ENCODE measurements around the gene FXR2. TPM values are rescaled to one million over a fixed set of nuclear protein-coding genes. Genes with fewer than 3 reads are reported as not detected.

Gene FXR2
- total RNA-seq, 4 donors from 2014 or later, result 34.7 to 39.4 (median 36.7) TPM

DNA sequence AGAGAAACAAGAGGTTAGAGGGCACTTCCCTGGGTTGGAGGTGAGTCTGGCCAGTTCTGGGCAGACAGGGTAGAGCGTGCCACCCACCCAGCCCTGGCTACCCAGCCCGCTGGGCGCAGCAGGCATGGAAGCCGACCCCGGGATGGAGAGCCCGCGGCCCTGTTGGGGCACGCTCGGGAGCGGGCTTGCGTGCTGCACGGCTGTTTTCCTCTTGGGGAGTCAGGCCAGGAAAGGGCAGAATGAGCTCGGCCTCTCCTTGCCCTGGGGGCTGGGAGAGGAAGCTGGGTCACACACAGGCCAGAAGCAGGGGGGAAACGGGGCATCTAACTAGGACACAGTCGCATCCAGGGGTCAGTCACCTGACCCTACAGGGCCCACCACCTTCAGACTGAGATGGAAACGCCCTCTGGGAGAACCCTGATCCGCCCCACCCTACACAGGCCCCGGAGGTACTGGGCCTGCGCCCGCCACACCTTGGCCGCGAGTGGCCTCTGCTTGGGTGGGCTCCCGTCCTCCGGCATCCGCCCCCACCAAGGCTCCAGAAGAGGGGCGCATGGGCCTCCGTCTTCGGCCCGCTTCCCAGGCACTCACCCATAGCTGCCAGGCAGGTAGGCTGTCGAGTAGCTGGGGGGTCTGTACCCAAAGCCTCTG, 26.0 kb downstream of the FXR2 start:
- Histone ChIP-seq H3K4me1 (peaks cover 0 to 47% (median 10%) of the 10 kb centered on the region in 4 donors), H3K27me3 (no peaks in the 10 kb centered on the region), H3K27ac (peak overlapping the region; percentile 62 to 86 (median 70)), H3K4me3 (peak overlapping the region; percentile 35 to 71 (median 48)), H3K9me3 (no peaks in the 10 kb centered on the region), H3K36me3 (peaks cover 2 to 50% (median 17%) of the 10 kb centered on the region in 3 donors)
- TF ChIP-seq CTCF (IDR thresholded peaks at IDR 0.05), result no peak
- no peak for TF ChIP-seq EP300 (IDR thresholded peaks at IDR 0.05)
- no peak for TF ChIP-seq POLR2A (IDR thresholded peaks at IDR 0.05)
- DNase-seq (ENCODE audit: low spot score in 2 of 2), result no peak
- WGBS, 2 donors, result 35 to 44% methylated on average over 14 to 30 of the region's 30 CpGs

DNA sequence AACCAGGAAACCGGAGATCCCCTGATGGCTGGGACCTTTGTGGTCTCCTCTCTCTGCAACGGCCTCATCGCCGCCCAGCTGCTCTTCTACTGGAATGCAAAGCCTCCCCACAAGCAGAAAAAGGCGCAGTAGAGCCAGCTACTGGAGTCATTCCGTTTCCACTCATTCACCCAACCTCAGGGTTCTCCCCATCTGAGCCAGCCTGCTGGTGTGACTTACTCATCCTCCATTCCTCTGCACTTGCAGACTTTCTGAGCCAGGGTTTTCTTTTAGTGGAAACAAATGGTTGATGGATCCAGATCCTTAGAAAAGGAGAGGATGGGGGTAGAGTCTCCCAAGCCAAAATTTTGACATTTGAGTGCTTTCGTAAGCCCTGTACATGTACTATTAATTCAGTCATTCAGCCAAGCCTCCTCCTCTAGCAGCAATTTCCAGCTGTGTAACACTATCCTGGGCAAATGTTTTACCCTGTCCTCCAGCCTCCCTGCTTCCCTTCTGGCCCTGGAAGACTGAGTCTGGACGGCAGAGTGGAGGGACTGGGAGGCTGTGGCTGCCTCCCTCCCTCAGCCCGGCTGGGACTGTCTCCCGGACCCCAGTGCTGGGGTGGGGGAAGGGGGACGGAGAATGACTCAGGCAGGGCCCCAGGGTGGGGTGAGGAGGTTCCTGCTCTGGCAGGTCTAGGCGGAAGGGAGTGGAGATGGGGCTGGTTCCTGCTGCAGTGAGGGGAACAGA, 27.1 kb downstream of the FXR2 start:
- H3K9me3 ChIP-seq, result no peaks in the 10 kb centered on the region
- peaks cover 0 to 39% (median 6%) of the 10 kb centered on the region in 3 donors for H3K36me3 ChIP-seq
- no peak for DNase-seq (ENCODE audit: low spot score in 2 of 2)
- H3K4me1 ChIP-seq, result peaks cover 0 to 55% (median 17%) of the 10 kb centered on the region in 4 donors
- WGBS, 2 donors, result 46 to 59% methylated on average over 12 of the region's 12 CpGs
- no peak overlapping the region for H3K4me3 ChIP-seq
- peak overlapping the region in 2 of 4 donors; percentile 77 to 86 for H3K27ac ChIP-seq
- no peak for TF ChIP-seq CTCF (IDR thresholded peaks at IDR 0.05)
- TF ChIP-seq POLR2A (IDR thresholded peaks at IDR 0.05), result no peak
- TF ChIP-seq EP300 (IDR thresholded peaks at IDR 0.05), result no peak
- H3K27me3 ChIP-seq, result no peaks in the 10 kb centered on the region

GRCh38 chr17:7586673-7587419, 27.9 kb downstream of the FXR2 start:
- Histone ChIP-seq H3K36me3 (peaks cover 0 to 32% (median 0%) of the 10 kb centered on the region in 3 donors), H3K4me1 (peaks cover 0 to 62% (median 25%) of the 10 kb centered on the region in 4 donors), H3K9me3 (no peaks in the 10 kb centered on the region), H3K4me3 (no peak overlapping the region), H3K27ac (no peak overlapping the region), H3K27me3 (no peaks in the 10 kb centered on the region)
- WGBS, 2 donors, result 75 to 84% methylated on average over 9 of the region's 9 CpGs
- no peak for DNase-seq (ENCODE audit: low spot score in 2 of 2)
- no peak for TF ChIP-seq EP300 (IDR thresholded peaks at IDR 0.05)
- no peak for TF ChIP-seq POLR2A (IDR thresholded peaks at IDR 0.05)
- TF ChIP-seq CTCF (IDR thresholded peaks at IDR 0.05), result no peak

DNA sequence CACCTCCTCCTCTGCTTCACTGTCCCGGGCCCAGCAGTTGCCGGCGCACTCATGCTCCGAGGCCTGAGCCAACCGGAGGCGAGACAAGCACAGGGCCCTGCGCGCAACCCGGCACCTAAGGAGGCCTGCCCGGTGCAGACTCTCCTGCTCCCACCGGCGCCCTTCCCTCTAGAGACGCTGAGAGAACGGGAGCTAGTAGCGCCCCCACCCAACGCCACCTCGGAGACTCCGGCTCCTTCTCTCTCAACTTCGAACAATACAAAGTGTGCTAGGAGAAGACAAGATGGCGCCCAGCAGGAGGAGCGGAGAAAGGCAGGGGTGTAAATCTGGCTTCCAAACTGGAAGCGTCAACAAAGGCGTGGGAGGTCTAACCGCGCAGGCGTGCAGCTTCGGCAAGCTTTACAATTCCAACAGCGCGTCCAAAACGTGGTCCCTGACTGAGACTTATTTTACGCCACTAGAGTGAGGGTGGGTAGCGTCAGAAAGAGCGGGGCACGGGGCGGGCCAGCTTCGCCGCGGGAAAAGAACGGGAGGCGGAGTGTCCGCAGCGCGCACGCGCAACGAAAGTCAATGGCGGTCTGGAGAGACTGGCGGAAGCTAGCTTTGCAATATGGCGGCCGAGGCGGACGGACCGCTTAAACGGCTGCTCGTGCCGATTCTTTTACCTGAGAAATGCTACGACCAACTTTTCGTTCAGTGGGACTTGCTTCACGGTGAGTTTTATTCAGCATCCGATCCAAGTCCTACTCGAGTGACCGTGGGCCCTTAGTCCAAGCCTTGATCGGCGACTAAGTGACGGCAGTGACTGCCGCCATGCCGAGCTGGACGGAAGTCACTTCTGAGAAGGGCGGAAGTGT, 31.2 kb downstream of the FXR2 start, which contains the start of gene MPDU1:
Gene MPDU1 (plus strand): TSS at position 600 of the 857 bp plus-strand sequence. CDS start 11 bp downstream, at position 611.
- DNase-seq (ENCODE audit: low spot score in 2 of 2), result peak; percentile 90
- Histone ChIP-seq H3K36me3 (peaks cover 0 to 46% (median 4%) of the 10 kb centered on the region in 3 donors), H3K4me1 (peaks cover 0 to 76% (median 47%) of the 10 kb centered on the region in 4 donors), H3K27ac (peak within 1 kb of the TSS; percentile 93 to 97 (median 96)), H3K27me3 (no peaks in the 10 kb centered on the region), H3K4me3 (peak within 1 kb of the TSS; percentile 51 to 85 (median 56)), H3K9me3 (no peaks in the 10 kb centered on the region)
- TF ChIP-seq EP300 (IDR thresholded peaks at IDR 0.05) (peak in 1 of 2 donors; percentile 93), POLR2A (IDR thresholded peaks at IDR 0.05) (peak in 1 of 2 donors; percentile 73), CTCF (IDR thresholded peaks at IDR 0.05) (peak in 2 of 5 experiments; percentile 9 to 51)
- WGBS, 2 donors, result 13 to 15% methylated on average over 56 to 69 of the region's 69 CpGs
